GM23338 (cell line): ENCODE data around the gene PNPLA3. TPM values are rescaled to one million over a fixed set of nuclear protein-coding genes. Genes with fewer than 3 reads are reported as not detected.
A peak's percentile ranks its signal among the peaks of the same experiment; 100 is the strongest.

Experiments
- ATAC-seq: fragments of 200-7000 bp; cut with Tn5 transposase; 3 replicates; pipeline ENCODE4 v1.9.1; 2020
- DNase-seq: peaks from one replicate; pipeline ENCODE4 v3.0.0-alpha.2; 2015; ENCODE audit warnings: low spot score
- H2AFZ ChIP-seq: fragments of 200-600 bp; sonication (generic); 2 replicates; pipeline ENCODE4 v1.8.0; 2016; ENCODE audit warnings: antibody characterized with exemption, mild to moderate bottlenecking, moderate library complexity
- H3F3A ChIP-seq: fragments of 200-600 bp; sonication (generic); replicated peaks from 2 replicates; pipeline ENCODE4 v1.8.0; 2017; ENCODE audit warnings: antibody characterized with exemption, mixed run types, low read depth
- H3K27ac ChIP-seq: fragments of 200-600 bp; sonication (generic); 2 replicates; pipeline ENCODE4 v1.6.1; 2016; ENCODE audit warnings: low read depth
- H3K27me3 ChIP-seq: fragments of 200-600 bp; sonication (generic); 2 replicates; pipeline ENCODE4 v1.8.0; 2016; ENCODE audit warnings: mild to moderate bottlenecking, mixed run types, moderate library complexity; ENCODE audit not compliant: insufficient read depth
- H3K36me3 ChIP-seq: fragments of 200-600 bp; sonication (generic); 2 replicates; pipeline ENCODE4 v1.8.0; 2016; ENCODE audit warnings: mild to moderate bottlenecking; ENCODE audit not compliant: insufficient read depth
- H3K4me1 ChIP-seq: fragments of 200-600 bp; sonication (generic); 2 replicates; pipeline ENCODE4 v1.8.0; 2016; ENCODE audit warnings: mild to moderate bottlenecking, moderate library complexity; ENCODE audit not compliant: insufficient read depth
- H3K4me2 ChIP-seq: fragments of 200-600 bp; sonication (generic); 2 replicates; pipeline ENCODE4 v1.7.1; 2017; ENCODE audit warnings: mixed run types
- H3K4me3 ChIP-seq: fragments of 200-600 bp; sonication (generic); 2 replicates; pipeline ENCODE4 v1.6.1; 2016; ENCODE audit warnings: mixed run types
- H3K79me2 ChIP-seq: fragments of 200-600 bp; sonication (generic); replicated peaks from 2 replicates; pipeline ENCODE4 v1.8.0; 2017; ENCODE audit warnings: mild to moderate bottlenecking; ENCODE audit not compliant: insufficient read depth
- H3K9me2 ChIP-seq: fragments of 200-600 bp; sonication (generic); 2 replicates; pipeline ENCODE4 v1.8.0; 2017; ENCODE audit not compliant: insufficient read depth
- H4K20me1 ChIP-seq: fragments of 200-600 bp; sonication (generic); replicated peaks from 2 replicates; pipeline ENCODE4 v1.8.0; 2017; ENCODE audit warnings: mild to moderate bottlenecking; ENCODE audit not compliant: insufficient read depth
- H3K27ac Mint-ChIP-seq: 2 replicates; pipeline ENCODE4 v1.8.0; 2020; ENCODE audit warnings: inconsistent platforms, mild to moderate bottlenecking, moderate library complexity, mixed read lengths
- H3K27me3 Mint-ChIP-seq: 3 replicates; pipeline ENCODE4 v1.8.0; 2022; ENCODE audit warnings: low read depth, mild to moderate bottlenecking, moderate library complexity, mixed read lengths, inconsistent platforms; ENCODE audit not compliant: insufficient read depth, poor library complexity
- H3K36me3 Mint-ChIP-seq: 3 replicates; pipeline ENCODE4 v1.8.0; 2021; ENCODE audit warnings: low read depth, mild to moderate bottlenecking, inconsistent platforms, moderate library complexity, mixed read lengths
- H3K4me1 Mint-ChIP-seq: 3 replicates; pipeline ENCODE4 v1.8.0; 2020; ENCODE audit warnings: mild to moderate bottlenecking, inconsistent platforms, mixed read lengths
- H3K4me3 Mint-ChIP-seq: 3 replicates; pipeline ENCODE4 v1.8.0; 2021; ENCODE audit warnings: moderate library complexity, mild to moderate bottlenecking, inconsistent platforms, mixed read lengths
- H3K9me3 Mint-ChIP-seq: 3 replicates; pipeline ENCODE4 v1.8.0; 2020; ENCODE audit warnings: moderate library complexity, mild to moderate bottlenecking, inconsistent platforms, mixed read lengths
- CREB1 ChIP-seq: fragments of 250-450 bp; sonication (Bioruptor Pico); IDR thresholded peaks from 2 replicates; pipeline ENCODE4 v1.5.0; 2020; ENCODE audit warnings: low read depth, mild to moderate bottlenecking, moderate library complexity
- CTCF ChIP-seq, 2 experiments: fragments of 200-600 bp in 1 of 2; sonication (generic) in 1 of 2; conservative IDR thresholded peaks; 2 replicates each; pipeline versions ENCODE4 v1.5.1 to v1.6.1; 2016 to 2017; ENCODE audit warnings: antibody characterized with exemption in 2 of 2, low read depth in 2 of 2, mild to moderate bottlenecking in 2 of 2, moderate library complexity in 1 of 2
- ETS1 ChIP-seq: IDR thresholded peaks from 2 replicates; pipeline ENCODE4 v1.6.1; 2016; ENCODE audit warnings: antibody characterized with exemption
- EZH2 ChIP-seq: fragments of 200-600 bp; sonication (generic); IDR thresholded peaks from one replicate; pipeline ENCODE4 v1.8.0; 2017; ENCODE audit warnings: antibody characterized with exemption, mild to moderate bottlenecking, low read depth; ENCODE audit not compliant: unreplicated experiment
- EZH2phosphoT487 ChIP-seq: fragments of 200-600 bp; sonication (generic); IDR thresholded peaks from one replicate; pipeline ENCODE4 v1.8.1; 2018; ENCODE audit warnings: antibody characterized with exemption; ENCODE audit not compliant: unreplicated experiment
- JUNB ChIP-seq: IDR thresholded peaks from one replicate; pipeline ENCODE4 v1.6.1; 2016; ENCODE audit warnings: antibody characterized with exemption; ENCODE audit not compliant: unreplicated experiment
- NANOG ChIP-seq: IDR thresholded peaks from 2 replicates; pipeline ENCODE4 v1.6.1; 2016; ENCODE audit warnings: antibody characterized with exemption, borderline replicate concordance
- POLR2AphosphoS5 ChIP-seq: IDR thresholded peaks from 2 replicates; pipeline ENCODE4 v1.6.1; 2016; ENCODE audit warnings: antibody characterized with exemption, low read depth
- REST ChIP-seq: IDR thresholded peaks from one replicate; pipeline ENCODE4 v1.6.1; 2018; ENCODE audit warnings: antibody characterized with exemption; ENCODE audit not compliant: unreplicated experiment
- STAT1 ChIP-seq: IDR thresholded peaks from one replicate; pipeline ENCODE4 v1.6.1; 2016; ENCODE audit warnings: antibody characterized with exemption; ENCODE audit not compliant: unreplicated experiment
- ZNF114 ChIP-seq: fragments of 250-450 bp; sonication (Bioruptor Pico); IDR thresholded peaks from 2 replicates; pipeline ENCODE4 v1.5.0; 2020; ENCODE audit warnings: mild to moderate bottlenecking, moderate library complexity
- ZNF331 ChIP-seq: fragments of 250-450 bp; sonication (Bioruptor Pico); IDR thresholded peaks from 2 replicates; pipeline ENCODE4 v1.5.0; 2020; ENCODE audit warnings: low read depth, mild to moderate bottlenecking, moderate library complexity
- ZNF462 ChIP-seq: fragments of 250-450 bp; sonication (Bioruptor Pico); IDR thresholded peaks from 2 replicates; pipeline ENCODE4 v1.5.0; 2020; ENCODE audit warnings: mild to moderate bottlenecking, moderate library complexity
- polyA plus RNA-seq: library from polyadenylated mRNA; unstranded; fragments of >200 nt; fragmentation: Nextera tagmentation; extraction: Ambion mirVana; gene quantifications from 2 replicates; pipeline ENCODE4 v1.2.1, GENCODE V29; 2016
- total RNA-seq: library from RNA; depleted of rRNA; stranded (reverse); fragments of >200 nt; shearing (Covaris generic); gene quantifications from 2 replicates; pipeline ENCODE4 v1.2.3, GENCODE V29; 2014

The PNPLA3 gene
- total and polyA plus RNA-seq, 2 experiments from 2014 or later: 17.7 to 23.4 TPM

- TF ChIP-seq NANOG: no peak
- no peak for TF ChIP-seq EZH2
- no peak for TF ChIP-seq ZNF462
- no peak for TF ChIP-seq ZNF331
- no peak for TF ChIP-seq EZH2phosphoT487
- no peak for TF ChIP-seq CREB1 (CRISPR knock-in tag)
- TF ChIP-seq CTCF (conservative IDR thresholded peaks at IDR 0.05; ENCODE audit: low read depth in 2 of 2): no peak
- TF ChIP-seq POLR2AphosphoS5: no peak
- TF ChIP-seq JUNB: no peak
- TF ChIP-seq STAT1: no peak
- no peak for TF ChIP-seq REST
- TF ChIP-seq ZNF114: no peak
- no peak for TF ChIP-seq ETS1
- H3F3A ChIP-seq: no peaks in the 10 kb centered on the region
- H3K27me3 ChIP-seq: no peaks in the 10 kb centered on the region
- H2AFZ ChIP-seq: no peak overlapping the region
- no peak overlapping the region for H3K4me2 ChIP-seq
- Mint-ChIP-seq H3K4me3 (no peak overlapping the region), H3K36me3 (peaks cover 50% of the 10 kb centered on the region), H3K9me3 (no peaks in the 10 kb centered on the region), H3K27ac (peak overlapping the region; percentile 78; the same call in 1 of the 2 replicates), H3K27me3 (peaks cover 3% of the 10 kb centered on the region), H3K4me1 (no peaks in the 10 kb centered on the region)
- no peaks in the 10 kb centered on the region for H3K9me2 ChIP-seq
- no peaks in the 10 kb centered on the region for H3K79me2 ChIP-seq
- no peak overlapping the region for H3K4me3 ChIP-seq
- H3K36me3 ChIP-seq: peaks cover 5% of the 10 kb centered on the region; the same call in 1 of the 2 replicates
- DNase-seq: no peak
- ATAC-seq: no peak
- no peaks in the 10 kb centered on the region; the same call in none of the 2 replicates for H4K20me1 ChIP-seq
- no peak overlapping the region for H3K27ac ChIP-seq
- H3K4me1 ChIP-seq: no peaks in the 10 kb centered on the region
Observed at GRCh38 chr22:43985532-43985931, 61.9 kb downstream of the PNPLA3 start.
